Stimulated activated CD8-positive, alpha-beta memory T cell treated with anti-CD3 and anti-CD28 coated beads, Interleukin-7, amount 100 ng/mL, for 1 hour (primary cell): ENCODE measurements around the gene EMC10.
"Not testable (repeated sequence)": the region's sequence is repeated elsewhere in the genome, so short reads cannot be mapped to it uniquely, and the experiment has no call there.

Source experiments
- DNase-seq, 2 donors: peaks; one replicate each; pipeline ENCODE4 v3.0.0-alpha.2; 2020; ENCODE audit warnings: low read depth in 2 of 2

The EMC10 gene

DNA sequence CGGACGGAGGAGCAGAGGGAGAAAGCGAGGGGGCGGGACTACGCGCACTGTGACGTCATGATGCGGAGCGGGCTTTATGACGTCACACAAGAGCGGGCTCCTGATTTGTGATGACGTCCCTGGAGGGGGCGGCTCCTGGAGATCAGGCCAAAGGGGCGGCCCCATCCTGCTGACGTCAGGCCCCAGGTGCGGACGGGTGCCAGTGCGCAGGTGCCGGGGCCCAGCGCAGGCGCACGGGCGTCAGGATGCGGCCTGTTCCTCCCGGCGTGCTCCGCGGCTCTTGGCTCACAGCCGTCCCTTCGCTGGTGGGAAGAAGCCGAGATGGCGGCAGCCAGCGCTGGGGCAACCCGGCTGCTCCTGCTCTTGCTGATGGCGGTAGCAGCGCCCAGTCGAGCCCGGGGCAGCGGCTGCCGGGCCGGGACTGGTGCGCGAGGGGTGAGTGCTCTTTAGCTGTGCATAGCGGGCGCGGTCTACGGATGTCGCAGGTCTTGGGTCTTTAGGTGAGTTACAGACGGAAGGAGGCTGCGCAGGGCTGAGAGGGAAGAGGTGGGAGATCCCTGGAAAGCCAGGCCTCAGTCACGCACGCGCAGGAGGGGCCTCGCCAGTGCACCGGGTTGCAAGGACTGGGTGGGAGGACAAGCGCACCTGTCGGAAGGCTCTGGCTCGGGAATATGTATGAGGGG, at the start of gene EMC10, which contains the start of gene GARIN5A:
EMC10 (plus strand) TSS at position 284 of the 683 bp plus-strand sequence; CDS start at position 322, 38 bp downstream.
GARIN5A (minus strand) TSS at position 625 of the 683 bp plus-strand sequence; CDS start at position 165, 460 bp downstream.
- peak; percentile 80 to 82 for DNase-seq

DNA sequence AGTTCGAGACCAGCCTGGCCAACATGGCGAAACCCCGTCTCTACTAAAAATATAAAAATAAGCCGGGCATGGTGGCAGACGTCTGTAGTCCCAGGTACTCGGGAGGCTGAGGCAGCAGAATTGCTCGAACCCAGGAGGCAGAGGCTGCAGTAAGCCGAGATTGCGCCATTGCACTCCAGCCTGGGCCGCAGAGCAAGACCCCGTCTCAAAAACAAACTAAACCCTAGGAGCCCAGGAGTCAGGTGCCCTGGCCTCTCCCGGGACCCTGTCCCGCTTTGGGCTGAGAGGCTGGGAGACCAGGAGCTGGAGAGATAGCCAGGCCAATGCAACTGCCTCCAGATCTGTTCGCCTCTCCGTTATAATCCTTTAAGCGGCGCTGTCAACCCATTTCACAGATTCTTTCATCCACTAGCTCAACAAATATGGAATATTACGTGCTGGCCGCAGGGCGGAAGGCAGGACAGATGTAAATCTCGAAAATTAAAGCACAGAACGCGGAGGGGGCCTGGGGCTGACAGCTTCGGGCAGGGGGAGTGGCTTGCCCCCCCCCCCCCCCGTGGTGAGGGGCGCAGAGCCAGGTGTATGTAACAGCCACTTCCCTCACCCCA, 48.9 kb upstream of the EMC10 start:
- no peak for DNase-seq

DNA sequence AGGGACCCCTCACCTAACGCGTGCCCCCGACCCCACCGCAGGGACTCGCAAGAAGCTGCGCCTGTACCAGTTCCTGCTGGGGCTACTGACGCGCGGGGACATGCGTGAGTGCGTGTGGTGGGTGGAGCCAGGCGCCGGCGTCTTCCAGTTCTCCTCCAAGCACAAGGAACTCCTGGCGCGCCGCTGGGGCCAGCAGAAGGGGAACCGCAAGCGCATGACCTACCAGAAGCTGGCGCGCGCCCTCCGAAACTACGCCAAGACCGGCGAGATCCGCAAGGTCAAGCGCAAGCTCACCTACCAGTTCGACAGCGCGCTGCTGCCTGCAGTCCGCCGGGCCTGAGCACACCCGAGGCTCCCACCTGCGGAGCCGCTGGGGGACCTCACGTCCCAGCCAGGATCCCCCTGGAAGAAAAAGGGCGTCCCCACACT, 48.3 kb upstream of the EMC10 start:
- DNase-seq: no peak

DNA sequence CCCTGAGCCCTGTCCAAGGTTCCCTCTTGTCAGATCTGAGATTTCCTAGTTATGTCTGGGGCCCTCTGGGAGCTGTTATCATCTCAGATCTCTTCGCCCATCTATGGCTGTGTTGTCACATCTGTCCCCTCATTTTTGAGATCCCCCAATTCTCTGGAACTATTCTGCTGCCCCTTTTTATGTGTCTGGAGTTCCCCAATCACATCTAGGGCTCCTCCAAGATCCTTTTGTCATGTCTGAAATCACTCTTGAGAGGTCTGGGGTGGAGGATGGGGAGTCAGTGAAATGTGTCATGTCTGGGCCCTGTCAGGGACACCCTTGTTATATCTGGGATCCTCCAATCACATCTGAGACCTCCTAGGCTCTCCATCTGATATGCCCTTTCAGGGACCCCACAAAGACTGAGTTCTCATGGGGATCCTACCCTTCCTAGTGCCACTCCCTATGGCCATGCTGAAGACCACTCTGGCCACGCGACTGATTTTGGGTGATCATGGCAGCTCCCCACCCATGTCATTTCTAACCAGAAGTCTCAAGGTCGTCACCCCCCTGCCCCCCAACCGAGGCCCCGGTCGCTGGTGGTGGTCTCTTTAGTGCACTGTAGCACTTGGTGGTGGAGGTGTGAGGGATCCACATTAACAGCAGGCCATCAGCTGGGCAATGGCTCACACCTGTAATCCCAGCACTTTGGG, 47.4 kb upstream of the EMC10 start:
- DNase-seq: no peak

- DNase-seq: no peak
Observed at GRCh38 chr19:50430888-50431342, 45.4 kb upstream of the EMC10 start.

- DNase-seq: peak; percentile 77 to 88
Observed at GRCh38 chr19:50431343-50432220, 44.7 kb upstream of the EMC10 start.

DNA sequence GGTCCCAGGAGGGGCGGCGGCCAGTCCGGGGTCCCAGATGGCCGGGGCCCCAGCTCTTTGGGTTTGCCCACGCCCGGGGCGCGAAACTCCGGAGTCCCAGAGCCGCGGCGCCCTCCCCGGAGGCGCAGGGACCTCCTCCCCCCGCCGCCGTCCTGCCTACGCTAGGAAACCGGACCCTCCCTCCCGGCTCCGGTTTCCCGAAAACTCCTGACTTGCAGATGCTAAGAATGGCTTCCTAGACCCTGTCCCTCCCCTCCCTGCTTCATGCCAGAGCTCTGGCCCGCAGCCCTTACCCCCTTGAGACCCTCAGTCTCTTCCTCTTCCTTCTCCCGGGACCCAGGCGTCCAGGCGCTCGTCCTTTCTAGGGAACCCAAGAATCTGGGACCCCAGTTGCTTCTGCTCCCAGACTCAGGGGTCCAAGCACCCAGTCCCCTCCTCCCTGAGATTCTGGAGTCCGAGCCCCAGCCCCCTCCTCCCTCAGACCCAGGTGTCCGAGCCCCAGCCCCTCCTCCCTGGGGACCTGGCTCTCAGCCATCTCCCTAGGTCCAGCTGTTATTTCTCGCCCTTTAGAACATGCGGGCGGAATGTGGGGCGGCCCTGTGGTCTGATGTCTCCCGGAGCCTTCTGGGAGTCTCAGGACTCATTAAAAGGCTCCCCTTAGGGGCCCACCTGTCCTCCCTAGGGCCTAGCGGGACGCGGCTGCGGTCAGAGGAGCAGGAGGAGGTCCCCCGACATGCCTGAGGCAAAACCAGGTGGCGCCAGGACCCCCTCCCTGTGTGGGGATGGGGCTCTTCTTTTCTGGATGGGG, 43.9 kb upstream of the EMC10 start, which contains the start of gene MYBPC2:
MYBPC2 (plus strand) TSS at position 672 of the 808 bp plus-strand sequence; CDS start at position 734, 62 bp downstream.
- DNase-seq: no peak

GRCh38 chr19:50433201-50434180, 42.8 kb upstream of the EMC10 start:
- DNase-seq: no peak

- no peak for DNase-seq
Observed at GRCh38 chr19:50434525-50434924, 41.8 kb upstream of the EMC10 start.

- no peak for DNase-seq
Observed at GRCh38 chr19:50435221-50435620, 41.1 kb upstream of the EMC10 start.

DNA sequence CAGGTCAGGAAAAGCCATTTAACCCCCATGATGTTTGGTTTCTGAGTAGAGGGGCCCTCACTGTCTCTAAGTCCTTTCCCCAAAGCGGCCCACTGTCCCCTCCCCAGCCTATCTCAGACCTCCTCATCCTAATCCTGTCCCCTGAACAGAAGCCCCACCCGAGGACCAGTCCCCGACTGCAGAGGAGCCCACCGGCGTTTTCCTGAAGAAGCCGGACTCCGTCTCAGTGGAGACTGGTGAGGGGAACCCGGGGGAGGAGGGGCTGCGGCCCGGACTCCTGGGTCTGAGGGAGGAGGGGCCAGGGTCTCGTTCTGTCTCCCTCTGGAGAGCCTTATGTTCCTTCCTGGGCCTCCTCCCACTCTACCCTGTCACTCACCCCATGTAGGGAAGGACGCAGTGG, 40.7 kb upstream of the EMC10 start:
- no peak for DNase-seq

DNA sequence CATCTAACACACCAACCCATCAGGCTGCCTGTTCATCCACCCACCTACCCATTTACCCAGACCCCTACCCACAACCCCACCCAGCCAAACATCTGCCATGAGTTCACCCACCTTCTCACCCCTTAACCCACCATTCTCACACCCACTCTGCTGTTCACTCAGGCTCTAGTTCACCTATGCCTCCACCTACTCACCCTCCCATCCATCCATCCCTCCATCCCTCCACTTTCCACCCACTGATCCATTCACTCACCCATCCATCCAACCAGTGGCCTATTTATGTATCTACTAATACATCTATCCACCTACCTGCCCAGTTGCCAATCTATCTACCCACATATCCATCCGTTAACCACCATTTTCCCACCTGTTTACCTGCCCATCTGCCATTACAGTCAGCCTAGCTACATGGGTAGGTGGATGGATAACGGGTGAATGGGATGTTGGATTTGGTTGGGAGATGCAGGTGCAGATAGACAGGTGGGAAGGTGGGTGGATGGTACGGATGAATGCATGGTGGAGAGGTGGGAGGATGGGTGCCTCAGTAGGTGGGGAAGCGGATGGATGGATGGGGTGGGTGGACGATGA, 38.4 kb upstream of the EMC10 start:
- no peak for DNase-seq

DNA sequence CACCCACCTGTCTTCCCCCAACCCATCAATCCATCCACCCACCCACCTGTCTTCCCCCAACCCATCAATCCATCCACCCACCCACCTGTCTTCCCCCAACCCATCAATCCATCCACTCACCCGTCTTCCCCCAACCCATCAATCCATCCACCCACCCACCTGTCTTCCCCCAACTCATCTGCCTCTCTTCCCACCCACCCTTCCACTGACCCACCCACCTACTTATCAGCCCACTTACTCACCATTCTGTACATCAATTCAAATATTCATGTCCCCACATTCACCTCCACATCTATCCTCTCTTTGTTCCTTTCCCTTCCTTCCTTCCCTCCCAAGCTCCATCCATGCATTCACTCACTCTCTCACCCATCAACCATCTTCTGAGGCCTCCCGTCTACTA, 37.2 kb upstream of the EMC10 start:
- not testable (repeated sequence) for DNase-seq

DNA sequence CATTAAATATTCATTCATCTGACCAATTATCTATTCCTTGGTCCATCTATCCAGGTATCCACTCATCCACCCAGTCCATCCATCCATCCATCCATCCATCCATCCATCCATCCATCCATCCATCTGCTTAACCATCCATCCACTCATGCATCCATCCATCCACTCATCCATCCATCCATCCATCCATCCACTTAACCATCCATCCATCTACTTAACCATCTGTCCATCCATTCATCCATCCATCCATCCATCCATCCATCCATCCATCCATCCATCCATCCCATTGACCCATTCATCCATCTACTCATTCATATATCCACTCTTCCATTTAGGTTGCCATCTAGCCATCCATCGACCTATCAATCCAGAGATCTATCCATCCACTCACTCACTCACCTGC, 32.2 kb upstream of the EMC10 start:
- no peak for DNase-seq

DNA sequence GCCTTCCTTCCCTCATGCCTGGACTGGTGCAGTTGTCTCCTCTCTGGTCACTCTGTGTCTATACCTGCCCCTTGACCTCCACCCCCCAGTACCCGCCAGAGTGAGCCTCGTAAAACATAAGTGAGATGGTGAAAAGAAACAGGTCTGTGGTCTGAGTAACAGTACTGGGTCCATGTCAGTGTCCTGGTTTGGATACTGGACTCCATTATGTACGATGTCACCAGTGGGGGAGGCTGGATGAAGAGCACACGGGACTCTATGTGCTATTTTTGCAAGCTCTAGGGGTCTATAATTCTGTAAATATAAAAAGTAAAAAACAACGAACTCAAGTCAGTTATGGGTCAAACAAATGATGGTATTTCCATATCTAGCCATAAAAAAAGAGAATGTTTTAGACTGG, 29.3 kb upstream of the EMC10 start:
- DNase-seq: no peak

DNA sequence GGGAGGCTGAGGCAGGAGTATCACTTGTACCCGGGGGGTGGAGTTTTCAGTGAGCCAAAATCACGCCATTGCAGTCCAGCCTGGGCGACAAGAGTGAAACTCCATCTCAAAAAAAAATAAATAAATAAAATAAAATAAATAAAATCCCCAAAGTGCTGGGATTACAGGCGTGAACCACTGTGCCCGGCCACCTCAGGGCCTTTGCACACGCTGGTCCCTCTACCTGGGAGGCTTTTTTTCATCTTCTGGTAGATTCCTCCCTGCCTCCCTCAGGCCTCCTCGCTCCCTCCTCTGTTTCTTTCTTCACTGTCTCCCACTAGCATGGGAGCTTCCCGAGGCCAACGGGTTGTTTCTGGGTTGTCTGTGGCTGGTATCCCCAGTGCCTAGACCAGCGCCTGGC, 28.6 kb upstream of the EMC10 start:
- no peak for DNase-seq

DNA sequence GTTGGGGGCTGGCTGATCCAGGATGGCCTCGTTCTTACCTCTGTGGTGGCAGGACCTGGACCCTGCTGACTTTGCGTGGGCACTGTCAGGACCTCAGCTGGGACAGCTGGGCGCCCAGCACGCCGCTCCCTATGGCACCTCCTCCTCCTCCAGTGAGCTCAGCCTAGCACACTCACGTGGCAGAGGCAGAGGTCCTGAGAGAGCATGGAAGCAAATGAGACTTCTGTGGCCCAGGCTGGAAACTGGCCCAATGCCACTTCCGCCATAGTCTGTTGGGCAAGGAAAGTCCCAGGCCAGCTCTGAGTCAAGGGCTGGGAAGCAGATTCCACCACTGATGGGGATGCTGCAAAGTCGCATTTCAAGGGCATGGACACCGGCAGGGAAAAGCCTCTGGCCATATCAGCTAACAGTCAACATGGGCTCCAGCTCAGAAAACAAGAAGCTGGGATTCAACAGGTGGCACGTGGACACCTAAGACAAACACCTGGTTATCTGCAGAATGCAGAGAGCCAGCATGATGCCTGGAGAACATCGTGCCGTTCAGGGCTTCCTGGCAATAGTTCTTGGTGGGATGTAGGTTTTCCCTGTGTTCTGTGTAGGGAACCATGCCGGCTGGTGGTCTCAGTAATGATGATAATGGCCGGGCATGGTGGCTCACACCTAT, 26.9 kb upstream of the EMC10 start:
- no peak for DNase-seq

GRCh38 chr19:50450369-50451222, 25.7 kb upstream of the EMC10 start:
- no peak for DNase-seq
